ENCODE results near the gene PLBD1. TPM values are rescaled to one million over a fixed set of nuclear protein-coding genes. Genes with fewer than 3 reads are reported as not detected.

Gene PLBD1
- total and polyA plus RNA-seq, 2 donors (not counting 1 experiment from before 2014, with no cell fraction given), result 0.76 to 5.1 TPM

DNA sequence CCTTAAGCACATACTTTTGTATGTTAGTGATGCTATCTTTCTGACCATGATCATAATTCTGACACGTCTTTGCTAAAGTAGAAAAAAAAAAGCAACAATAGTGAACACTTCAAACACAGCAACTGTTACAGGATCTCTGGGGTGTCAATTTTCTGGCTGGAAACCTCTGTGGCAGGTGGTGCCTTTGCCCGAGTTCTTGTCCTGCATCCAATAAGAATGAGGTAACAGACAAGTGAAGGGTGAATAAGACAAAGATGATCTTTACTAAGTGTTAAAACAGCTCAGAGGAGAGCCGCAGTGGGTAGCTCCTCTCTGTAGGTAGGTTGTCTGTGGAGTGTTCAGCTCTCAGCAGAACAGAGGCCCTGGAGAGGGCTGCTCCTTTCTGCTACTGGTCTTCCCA is 20.9 kb upstream of the PLBD1 start:
- TF ChIP-seq, protein P1, sequence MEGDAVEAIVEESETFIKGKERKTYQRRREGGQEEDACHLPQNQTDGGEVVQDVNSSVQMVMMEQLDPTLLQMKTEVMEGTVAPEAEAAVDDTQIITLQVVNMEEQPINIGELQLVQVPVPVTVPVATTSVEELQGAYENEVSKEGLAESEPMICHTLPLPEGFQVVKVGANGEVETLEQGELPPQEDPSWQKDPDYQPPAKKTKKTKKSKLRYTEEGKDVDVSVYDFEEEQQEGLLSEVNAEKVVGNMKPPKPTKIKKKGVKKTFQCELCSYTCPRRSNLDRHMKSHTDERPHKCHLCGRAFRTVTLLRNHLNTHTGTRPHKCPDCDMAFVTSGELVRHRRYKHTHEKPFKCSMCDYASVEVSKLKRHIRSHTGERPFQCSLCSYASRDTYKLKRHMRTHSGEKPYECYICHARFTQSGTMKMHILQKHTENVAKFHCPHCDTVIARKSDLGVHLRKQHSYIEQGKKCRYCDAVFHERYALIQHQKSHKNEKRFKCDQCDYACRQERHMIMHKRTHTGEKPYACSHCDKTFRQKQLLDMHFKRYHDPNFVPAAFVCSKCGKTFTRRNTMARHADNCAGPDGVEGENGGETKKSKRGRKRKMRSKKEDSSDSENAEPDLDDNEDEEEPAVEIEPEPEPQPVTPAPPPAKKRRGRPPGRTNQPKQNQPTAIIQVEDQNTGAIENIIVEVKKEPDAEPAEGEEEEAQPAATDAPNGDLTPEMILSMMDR (conservative IDR thresholded peaks at IDR 0.05 in 1 of 2, IDR thresholded peaks at IDR 0.05 in 1 of 2; ENCODE audit: low read depth in 1 of 2, low read length in 2 of 2), result no peak
- TF ChIP-seq EZH2 (IDR thresholded peaks at IDR 0.05; ENCODE audit: low read length, missing control alignments), result no peak
- Histone ChIP-seq H3K79me2 (ENCODE audit: control insufficient read depth, insufficient read depth, low read length) (no peaks in the 10 kb centered on the region), H3K4me2 (ENCODE audit: extremely low read depth, insufficient read depth, low read length) (no peak overlapping the region), H2AFZ (ENCODE audit: low read length) (no peak overlapping the region), H3K27ac (ENCODE audit: insufficient read depth, low read length) (no peak overlapping the region), H4K20me1 (ENCODE audit: control insufficient read depth, extremely low read depth, insufficient read depth, low read length) (no peaks in the 10 kb centered on the region), H3K9ac (ENCODE audit: insufficient read depth, low read length) (no peak overlapping the region), H3K4me1 (ENCODE audit: control insufficient read depth, extremely low read depth, insufficient read depth, low read length) (no peaks in the 10 kb centered on the region), H3K4me3 (replicated peaks in 1 of 4; ENCODE audit: control extremely low read depth in 1 of 4, insufficient read depth in 1 of 4, low read depth in 3 of 4, low read length in 4 of 4) (no peak overlapping the region), H3K9me3 (ENCODE audit: control insufficient read depth, insufficient read depth, low read depth, low read length) (no peaks in the 10 kb centered on the region), H3K27me3 (ENCODE audit: control insufficient read depth, insufficient read depth, low read length) (no peaks in the 10 kb centered on the region), H3K36me3 (ENCODE audit: control insufficient read depth, insufficient read depth, low read length) (no peaks in the 10 kb centered on the region)
- no peak for DNase-seq (ENCODE audit: low read depth in 2 of 2)

DNA sequence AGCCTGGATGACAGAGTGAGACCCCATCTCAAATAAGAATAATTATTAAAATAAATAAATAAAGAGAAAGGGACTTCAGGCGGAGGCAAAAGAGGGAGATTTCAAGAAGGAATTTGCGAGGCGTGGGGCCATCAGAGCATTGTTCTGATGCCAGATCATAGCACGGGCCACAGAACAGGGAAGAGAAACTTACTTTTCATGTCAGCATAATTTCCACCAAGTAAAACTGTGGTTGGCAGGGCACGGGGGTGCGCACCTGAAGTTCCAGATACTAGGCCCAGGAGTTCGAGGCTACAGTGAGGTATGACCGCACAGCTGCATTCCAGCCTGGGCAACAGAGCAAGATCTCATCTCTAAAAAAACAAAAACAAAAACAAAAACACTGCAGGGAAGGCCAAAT is 11.0 kb upstream of the PLBD1 start:
- no peak overlapping the region for H3K4me2 ChIP-seq (ENCODE audit: extremely low read depth, insufficient read depth, low read length)
- H3K27ac ChIP-seq (ENCODE audit: insufficient read depth, low read length), result no peak overlapping the region
- no peaks in the 10 kb centered on the region for H3K27me3 ChIP-seq (ENCODE audit: control insufficient read depth, insufficient read depth, low read length)
- no peak for DNase-seq (ENCODE audit: low read depth in 2 of 2)
- H3K9ac ChIP-seq (ENCODE audit: insufficient read depth, low read length), result no peak overlapping the region
- no peaks in the 10 kb centered on the region for H3K79me2 ChIP-seq (ENCODE audit: control insufficient read depth, insufficient read depth, low read length)
- H4K20me1 ChIP-seq (ENCODE audit: control insufficient read depth, extremely low read depth, insufficient read depth, low read length), result no peaks in the 10 kb centered on the region
- no peaks in the 10 kb centered on the region for H3K9me3 ChIP-seq (ENCODE audit: control insufficient read depth, insufficient read depth, low read depth, low read length)
- H2AFZ ChIP-seq (ENCODE audit: low read length), result no peak overlapping the region
- H3K4me1 ChIP-seq (ENCODE audit: control insufficient read depth, extremely low read depth, insufficient read depth, low read length), result no peaks in the 10 kb centered on the region
- no peak overlapping the region for H3K4me3 ChIP-seq (replicated peaks in 1 of 4; ENCODE audit: control extremely low read depth in 1 of 4, insufficient read depth in 1 of 4, low read depth in 3 of 4, low read length in 4 of 4)
- TF ChIP-seq EZH2 (IDR thresholded peaks at IDR 0.05; ENCODE audit: low read length, missing control alignments), result no peak
- TF ChIP-seq, protein P1 (conservative IDR thresholded peaks at IDR 0.05 in 1 of 2, IDR thresholded peaks at IDR 0.05 in 1 of 2; ENCODE audit: low read depth in 1 of 2, low read length in 2 of 2), result no peak
- H3K36me3 ChIP-seq (ENCODE audit: control insufficient read depth, insufficient read depth, low read length), result no peaks in the 10 kb centered on the region

DNA sequence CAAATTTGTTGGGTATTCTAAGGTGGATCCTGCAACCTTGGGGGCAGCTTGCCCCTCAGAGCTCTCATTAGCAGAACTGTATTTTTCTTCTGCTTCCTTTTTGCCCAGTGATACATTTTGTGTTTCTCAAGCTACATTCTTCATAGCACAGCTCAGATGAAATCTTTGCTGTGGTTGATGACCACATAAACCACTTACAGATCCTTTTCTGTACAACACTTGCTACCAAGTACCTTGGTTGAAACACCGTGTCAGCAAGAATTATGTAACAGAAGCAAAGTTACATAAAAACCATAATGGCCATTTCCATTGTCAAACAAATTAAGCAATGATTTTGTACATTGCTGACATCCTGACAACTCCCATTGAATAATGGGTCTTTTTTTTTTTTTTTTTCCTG is 9.7 kb upstream of the PLBD1 start:
- Histone ChIP-seq H4K20me1 (ENCODE audit: control insufficient read depth, extremely low read depth, insufficient read depth, low read length) (no peaks in the 10 kb centered on the region), H3K4me1 (ENCODE audit: control insufficient read depth, extremely low read depth, insufficient read depth, low read length) (no peaks in the 10 kb centered on the region), H3K36me3 (ENCODE audit: control insufficient read depth, insufficient read depth, low read length) (no peaks in the 10 kb centered on the region), H3K9me3 (ENCODE audit: control insufficient read depth, insufficient read depth, low read depth, low read length) (no peaks in the 10 kb centered on the region), H3K27ac (ENCODE audit: insufficient read depth, low read length) (no peak overlapping the region), H3K4me2 (ENCODE audit: extremely low read depth, insufficient read depth, low read length) (no peak overlapping the region), H3K27me3 (ENCODE audit: control insufficient read depth, insufficient read depth, low read length) (no peaks in the 10 kb centered on the region), H2AFZ (ENCODE audit: low read length) (no peak overlapping the region), H3K9ac (ENCODE audit: insufficient read depth, low read length) (no peak overlapping the region), H3K79me2 (ENCODE audit: control insufficient read depth, insufficient read depth, low read length) (no peaks in the 10 kb centered on the region), H3K4me3 (replicated peaks in 1 of 4; ENCODE audit: control extremely low read depth in 1 of 4, insufficient read depth in 1 of 4, low read depth in 3 of 4, low read length in 4 of 4) (no peak overlapping the region)
- peak in 1 of 2 donors; percentile 66 for DNase-seq (ENCODE audit: low read depth in 2 of 2)
- TF ChIP-seq, protein P1 (conservative IDR thresholded peaks at IDR 0.05 in 1 of 2, IDR thresholded peaks at IDR 0.05 in 1 of 2; ENCODE audit: low read depth in 1 of 2, low read length in 2 of 2), result no peak
- no peak for TF ChIP-seq EZH2 (IDR thresholded peaks at IDR 0.05; ENCODE audit: low read length, missing control alignments)

Data from fibroblast of lung (primary cell).